22Rv1 (cell line): Measurements from ENCODE around the gene ERN1.

Source experiments
- H3K27ac ChIP-seq: fragments of 450-650 bp; 2 replicates; pipeline ENCODE4 v1.5.1; 2017
- ZFX ChIP-seq: fragments of 450-650 bp; IDR thresholded peaks from 2 replicates; pipeline ENCODE4 v1.6.1; 2017; ENCODE audit warnings: antibody characterized with exemption, borderline replicate concordance
- TF ChIP-seq, protein P1 (sequence below): fragments of 450-650 bp; IDR thresholded peaks from 2 replicates; pipeline ENCODE4 v1.5.1; 2017; ENCODE audit warnings: mild to moderate bottlenecking

The ERN1 gene

DNA sequence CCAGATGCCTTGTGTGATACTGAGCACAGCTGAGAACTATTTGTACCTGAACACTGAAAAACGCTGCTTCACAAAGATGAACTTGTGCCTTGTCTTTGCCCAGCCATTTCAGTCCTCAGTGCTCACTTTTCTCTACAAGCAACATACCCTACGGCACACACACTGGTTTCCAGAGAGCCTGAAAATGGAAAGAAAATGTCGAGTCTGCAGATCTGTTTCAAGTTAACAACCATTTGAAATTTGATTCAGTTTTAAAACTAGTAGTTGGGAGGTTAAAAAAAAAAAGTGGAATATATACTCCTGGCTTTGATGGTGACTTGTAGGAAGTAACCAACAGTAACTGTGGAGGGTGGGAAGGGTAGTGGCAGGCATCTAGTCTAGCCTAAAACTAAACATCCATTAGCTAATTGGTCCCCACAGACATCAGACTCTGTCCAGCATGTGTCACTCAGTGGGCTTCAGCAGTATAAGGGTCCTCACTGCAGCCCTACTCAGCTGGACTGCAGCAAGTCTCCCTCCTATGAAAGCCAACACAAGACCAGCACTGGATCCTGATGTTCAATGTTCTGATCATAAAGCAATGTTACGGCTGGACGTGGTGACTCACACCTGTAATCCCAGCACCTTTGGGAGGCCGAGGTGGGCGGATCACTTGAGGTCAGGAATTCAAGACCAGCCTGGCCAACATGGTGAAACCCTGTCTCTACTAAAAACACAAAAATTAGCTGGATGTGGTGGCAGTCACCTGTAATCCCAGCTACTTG, 27.1 kb downstream of the ERN1 start:
- TF ChIP-seq, protein P1, sequence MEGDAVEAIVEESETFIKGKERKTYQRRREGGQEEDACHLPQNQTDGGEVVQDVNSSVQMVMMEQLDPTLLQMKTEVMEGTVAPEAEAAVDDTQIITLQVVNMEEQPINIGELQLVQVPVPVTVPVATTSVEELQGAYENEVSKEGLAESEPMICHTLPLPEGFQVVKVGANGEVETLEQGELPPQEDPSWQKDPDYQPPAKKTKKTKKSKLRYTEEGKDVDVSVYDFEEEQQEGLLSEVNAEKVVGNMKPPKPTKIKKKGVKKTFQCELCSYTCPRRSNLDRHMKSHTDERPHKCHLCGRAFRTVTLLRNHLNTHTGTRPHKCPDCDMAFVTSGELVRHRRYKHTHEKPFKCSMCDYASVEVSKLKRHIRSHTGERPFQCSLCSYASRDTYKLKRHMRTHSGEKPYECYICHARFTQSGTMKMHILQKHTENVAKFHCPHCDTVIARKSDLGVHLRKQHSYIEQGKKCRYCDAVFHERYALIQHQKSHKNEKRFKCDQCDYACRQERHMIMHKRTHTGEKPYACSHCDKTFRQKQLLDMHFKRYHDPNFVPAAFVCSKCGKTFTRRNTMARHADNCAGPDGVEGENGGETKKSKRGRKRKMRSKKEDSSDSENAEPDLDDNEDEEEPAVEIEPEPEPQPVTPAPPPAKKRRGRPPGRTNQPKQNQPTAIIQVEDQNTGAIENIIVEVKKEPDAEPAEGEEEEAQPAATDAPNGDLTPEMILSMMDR, result no peak
- TF ChIP-seq ZFX, result no peak
- no peak overlapping the region for H3K27ac ChIP-seq

DNA sequence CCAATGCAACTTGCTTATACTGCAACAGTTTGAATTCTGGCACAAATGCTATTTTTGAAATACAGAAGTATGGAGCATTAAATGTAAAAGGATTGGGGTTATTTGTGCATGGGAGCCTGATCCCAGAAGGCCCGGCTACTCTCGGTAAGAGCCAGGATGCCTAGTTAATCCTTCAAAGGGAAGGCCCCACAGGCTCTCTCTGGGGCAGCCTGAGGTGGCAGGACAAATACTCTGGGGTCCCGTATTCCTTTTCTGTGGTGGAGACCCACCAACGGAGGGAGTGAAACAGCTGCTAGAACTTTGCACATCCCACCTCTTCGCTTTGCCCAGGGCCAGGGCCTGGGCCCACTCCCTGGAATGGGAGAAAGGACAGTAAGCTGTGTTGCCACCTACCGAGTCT, 30.4 kb downstream of the ERN1 start:
- no peak for TF ChIP-seq ZFX
- TF ChIP-seq, protein P1, result no peak
- H3K27ac ChIP-seq, result no peak overlapping the region

DNA sequence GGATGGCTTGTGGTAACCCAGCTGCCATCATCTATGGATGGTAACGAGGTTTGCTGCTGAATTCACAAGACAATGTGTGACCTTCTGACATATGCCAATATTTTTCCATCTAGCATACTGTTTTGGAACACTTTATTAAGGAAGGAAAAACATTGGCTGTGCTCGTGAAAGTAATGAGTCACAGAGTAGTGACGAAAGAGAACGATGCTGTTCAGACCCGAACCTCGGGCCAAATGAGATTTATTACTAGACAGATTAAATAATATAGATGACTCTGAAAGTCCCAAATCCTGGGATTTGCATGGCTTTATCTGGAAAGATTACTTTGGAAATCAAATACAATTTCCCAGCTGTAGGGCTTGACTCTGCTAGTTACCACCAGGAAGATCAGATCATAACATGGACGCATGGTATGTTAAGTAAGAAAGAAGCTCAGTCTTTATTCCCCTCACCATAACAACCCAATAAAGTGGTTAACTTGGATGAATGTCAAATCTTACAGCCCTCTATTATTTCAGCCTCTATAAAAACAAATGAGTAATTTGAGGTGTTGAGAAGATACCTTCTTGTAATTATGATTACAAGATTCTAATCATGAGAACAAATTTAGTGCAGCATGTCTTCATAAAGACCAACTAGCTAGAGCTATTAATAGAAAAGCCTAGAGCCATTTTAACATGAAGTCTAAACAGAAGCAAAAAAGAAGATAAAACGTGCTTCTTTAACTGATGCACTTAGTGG, 32.6 kb downstream of the ERN1 start:
- H3K27ac ChIP-seq, result no peak overlapping the region
- no peak for TF ChIP-seq ZFX
- TF ChIP-seq, protein P1, result no peak

DNA sequence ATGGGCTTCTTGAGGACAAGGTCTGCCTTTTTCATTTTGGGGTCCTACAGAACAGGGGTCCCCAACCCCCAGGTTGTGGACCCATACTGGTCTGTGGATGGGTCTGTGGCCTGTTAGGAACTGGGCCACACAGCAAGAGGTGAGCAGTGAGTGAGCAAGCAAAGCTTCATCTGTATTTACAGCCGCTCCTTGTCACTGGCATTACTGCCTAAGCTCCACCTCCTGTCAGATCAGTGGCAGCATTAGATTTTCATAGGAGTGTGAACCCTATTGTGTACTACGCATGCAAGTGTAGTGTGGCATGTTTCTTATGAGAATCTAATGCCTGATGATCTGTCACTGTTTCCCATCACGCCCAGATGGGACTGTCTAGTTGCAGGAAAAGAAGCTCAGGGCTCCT, 33.9 kb downstream of the ERN1 start:
- TF ChIP-seq ZFX, result no peak
- TF ChIP-seq, protein P1, result no peak
- no peak overlapping the region for H3K27ac ChIP-seq

DNA sequence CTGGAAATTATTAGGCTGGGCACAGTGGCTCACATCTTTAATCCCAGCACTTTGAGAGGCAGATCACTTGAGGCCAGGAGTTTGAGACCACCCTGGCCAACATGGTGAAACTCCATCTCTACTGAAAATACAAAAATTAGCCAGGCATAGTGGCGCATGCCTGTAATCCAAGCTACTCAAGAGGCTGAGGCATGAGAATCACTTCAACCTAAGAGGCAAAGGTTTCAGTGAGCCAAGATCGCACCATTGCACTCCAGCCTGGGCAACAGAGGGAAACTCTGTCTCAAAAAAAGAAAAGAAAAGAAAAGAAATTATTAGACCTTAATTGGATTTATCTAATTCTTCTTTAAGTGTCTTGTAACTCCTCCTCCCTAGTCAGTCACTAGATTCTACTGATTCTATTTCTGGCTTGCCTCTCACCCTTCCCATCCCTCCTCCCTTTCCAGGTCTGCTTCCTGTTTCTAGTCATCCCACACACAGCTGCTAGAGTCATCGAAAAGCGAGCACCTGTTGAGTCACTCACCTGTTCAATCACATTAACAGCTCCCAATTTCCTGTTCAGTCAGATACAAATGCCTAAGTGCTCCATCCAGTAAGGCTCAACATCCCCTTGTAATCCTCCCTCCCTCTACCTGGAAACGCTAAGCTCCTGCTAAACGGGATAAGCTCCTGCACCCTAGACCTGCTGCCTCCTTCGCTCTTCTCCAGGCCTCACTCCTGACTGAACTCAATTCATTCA, 34.6 kb downstream of the ERN1 start:
- no peak overlapping the region for H3K27ac ChIP-seq
- TF ChIP-seq, protein P1, result no peak
- no peak for TF ChIP-seq ZFX

DNA sequence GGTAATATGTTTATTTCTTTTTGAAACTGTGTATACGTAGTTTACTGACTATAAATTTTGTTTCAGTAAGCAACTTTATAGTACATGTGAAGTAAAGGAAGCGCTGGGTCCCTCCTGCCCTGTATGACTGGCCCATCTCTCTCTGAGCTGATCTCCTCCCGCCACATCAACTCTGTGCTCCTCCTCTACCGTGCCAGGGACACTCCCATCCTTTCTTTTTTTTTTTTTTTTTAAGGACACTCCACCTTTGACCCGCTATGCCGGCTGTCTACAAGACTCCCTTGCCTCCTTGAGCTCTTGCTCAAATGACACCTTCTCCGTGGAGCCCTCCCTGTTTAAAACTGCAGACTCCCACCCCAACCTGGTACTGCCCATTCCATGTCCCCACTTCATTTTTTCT, 35.5 kb downstream of the ERN1 start:
- TF ChIP-seq, protein P1, result no peak
- TF ChIP-seq ZFX, result no peak
- H3K27ac ChIP-seq, result no peak overlapping the region
